ENCODE results near the gene FAM229A. TPM values are rescaled to one million over a fixed set of nuclear protein-coding genes. Genes with fewer than 3 reads are reported as not detected.

FAM229A gene
- total and polyA plus RNA-seq, 2 experiments from 2014 or later: 8.7 to 12.0 TPM

DNA sequence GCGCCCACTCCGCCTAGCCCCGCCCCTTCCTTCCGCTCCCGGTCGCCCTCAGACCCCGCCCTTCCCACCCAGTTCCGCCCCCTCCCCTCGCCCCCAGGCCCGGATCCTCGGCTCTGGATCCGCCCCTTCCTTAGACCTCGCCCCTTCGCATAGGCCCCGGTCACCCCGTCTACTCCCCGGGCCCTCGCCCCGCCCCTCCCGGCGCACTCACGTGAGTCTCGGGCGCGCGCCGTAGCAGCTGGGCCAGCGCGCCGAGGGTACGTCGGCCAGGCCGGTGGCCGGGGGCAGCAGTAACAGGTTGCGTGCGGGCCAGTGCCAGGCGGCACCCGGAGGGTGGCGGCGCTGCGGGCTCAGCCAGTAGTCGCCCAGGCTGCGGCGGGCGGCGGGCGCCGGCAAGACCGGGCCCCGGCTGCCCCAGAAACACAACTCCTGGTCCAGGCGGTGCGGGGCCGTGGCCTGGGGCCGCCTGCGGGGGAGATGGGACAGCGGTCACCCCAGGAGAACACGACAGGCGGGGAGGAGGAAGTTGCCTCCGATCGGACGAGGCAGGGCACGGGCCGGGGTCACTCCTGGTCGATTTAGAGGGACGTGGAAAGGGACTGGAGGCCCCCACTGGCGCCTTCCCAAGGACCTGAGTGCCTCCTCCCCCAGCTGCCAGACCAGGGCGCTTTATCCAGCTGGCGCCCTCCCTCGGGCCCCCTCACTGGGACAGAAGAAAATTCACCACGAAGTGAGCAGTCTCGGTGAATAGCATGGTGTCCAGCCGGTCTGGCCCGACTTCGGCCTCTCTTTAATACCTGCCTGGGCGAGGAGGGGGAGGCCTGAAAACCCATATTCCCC is 10.7 kb downstream of the FAM229A start:
- H3K27ac ChIP-seq: peak overlapping the region; percentile 97
- DNase-seq (ENCODE audit: low read depth in 1 of 2, low spot score in 1 of 2): peak; percentile 97 to 98
- peaks cover 21% of the 10 kb centered on the region for H3K4me1 ChIP-seq (ENCODE audit: low read depth)
- TF ChIP-seq, protein P1, sequence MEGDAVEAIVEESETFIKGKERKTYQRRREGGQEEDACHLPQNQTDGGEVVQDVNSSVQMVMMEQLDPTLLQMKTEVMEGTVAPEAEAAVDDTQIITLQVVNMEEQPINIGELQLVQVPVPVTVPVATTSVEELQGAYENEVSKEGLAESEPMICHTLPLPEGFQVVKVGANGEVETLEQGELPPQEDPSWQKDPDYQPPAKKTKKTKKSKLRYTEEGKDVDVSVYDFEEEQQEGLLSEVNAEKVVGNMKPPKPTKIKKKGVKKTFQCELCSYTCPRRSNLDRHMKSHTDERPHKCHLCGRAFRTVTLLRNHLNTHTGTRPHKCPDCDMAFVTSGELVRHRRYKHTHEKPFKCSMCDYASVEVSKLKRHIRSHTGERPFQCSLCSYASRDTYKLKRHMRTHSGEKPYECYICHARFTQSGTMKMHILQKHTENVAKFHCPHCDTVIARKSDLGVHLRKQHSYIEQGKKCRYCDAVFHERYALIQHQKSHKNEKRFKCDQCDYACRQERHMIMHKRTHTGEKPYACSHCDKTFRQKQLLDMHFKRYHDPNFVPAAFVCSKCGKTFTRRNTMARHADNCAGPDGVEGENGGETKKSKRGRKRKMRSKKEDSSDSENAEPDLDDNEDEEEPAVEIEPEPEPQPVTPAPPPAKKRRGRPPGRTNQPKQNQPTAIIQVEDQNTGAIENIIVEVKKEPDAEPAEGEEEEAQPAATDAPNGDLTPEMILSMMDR (IDR thresholded peaks at IDR 0.05; ENCODE audit: low read depth, low read length): no peak
- H3K4me3 ChIP-seq: peak overlapping the region; percentile 54
- H3K27me3 ChIP-seq: no peaks in the 10 kb centered on the region
- no peaks in the 10 kb centered on the region for H3K9me3 ChIP-seq (ENCODE audit: low read depth)
- no peaks in the 10 kb centered on the region for H3K36me3 ChIP-seq

DNA sequence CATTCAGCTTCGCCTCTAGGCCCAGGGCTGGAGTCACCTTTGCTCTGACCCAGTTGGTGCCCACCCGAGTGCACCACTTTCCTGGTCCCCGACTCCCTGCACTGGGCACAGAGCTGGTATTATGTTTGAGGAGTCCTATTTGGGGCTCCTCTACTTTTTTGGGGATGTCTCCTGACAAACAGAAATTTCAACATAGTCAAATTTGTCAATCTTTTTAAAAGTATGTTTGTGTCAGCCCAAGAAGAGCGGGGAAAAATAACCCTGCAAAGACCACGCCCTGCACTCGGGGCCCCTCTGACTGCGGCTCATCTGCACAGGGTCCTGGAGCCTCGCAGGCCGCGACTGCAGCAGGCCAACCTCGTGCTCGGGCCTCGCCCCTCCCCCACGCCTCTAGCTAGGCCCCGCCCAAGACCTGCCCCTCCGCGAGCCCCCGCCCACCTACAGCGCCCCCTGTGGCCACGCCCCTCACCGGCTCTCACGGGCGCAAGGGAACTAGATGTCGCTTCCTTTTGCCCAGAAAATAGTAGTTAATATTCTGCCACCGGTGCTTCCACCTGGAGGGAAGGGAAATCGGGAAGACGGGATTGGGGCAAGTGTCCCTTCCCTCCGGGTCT is 11.4 kb downstream of the FAM229A start:
- TF ChIP-seq, protein P1 (IDR thresholded peaks at IDR 0.05; ENCODE audit: low read depth, low read length): peak; percentile 42
- Histone ChIP-seq H3K9me3 (ENCODE audit: low read depth) (no peaks in the 10 kb centered on the region), H3K27ac (peak overlapping the region; percentile 97), H3K4me3 (peak overlapping the region; percentile 54), H3K4me1 (ENCODE audit: low read depth) (peaks cover 21% of the 10 kb centered on the region), H3K27me3 (no peaks in the 10 kb centered on the region), H3K36me3 (no peaks in the 10 kb centered on the region)
- DNase-seq (ENCODE audit: low read depth in 1 of 2, low spot score in 1 of 2): no peak

DNA sequence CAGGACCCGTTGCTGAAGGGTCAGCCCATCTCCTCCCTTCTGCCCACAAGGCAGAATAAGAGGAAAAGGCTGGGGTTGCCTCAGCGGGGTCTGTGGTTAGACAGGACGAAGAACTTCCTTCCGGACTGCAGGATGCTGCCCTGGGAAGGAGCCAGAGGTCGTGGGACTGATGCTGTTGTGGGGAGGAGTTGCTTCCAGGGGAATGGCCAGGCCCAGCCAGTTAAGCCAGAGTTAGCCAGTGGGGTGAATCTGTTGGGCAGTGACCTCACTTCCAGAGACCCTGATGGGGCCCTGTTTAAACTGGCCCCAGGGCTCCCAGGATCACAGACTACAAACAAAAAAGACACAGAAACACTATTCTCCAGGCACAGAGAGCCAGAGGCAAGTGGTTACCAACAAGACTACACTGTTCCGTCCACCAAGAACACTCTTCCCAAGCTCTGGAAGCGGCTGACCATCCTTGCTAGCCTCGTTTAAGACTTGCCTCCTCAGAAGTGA is 13.0 kb downstream of the FAM229A start:
- no peak overlapping the region for H3K27ac ChIP-seq
- TF ChIP-seq, protein P1 (IDR thresholded peaks at IDR 0.05; ENCODE audit: low read depth, low read length): no peak
- peaks cover 23% of the 10 kb centered on the region for H3K4me1 ChIP-seq (ENCODE audit: low read depth)
- no peaks in the 10 kb centered on the region for H3K9me3 ChIP-seq (ENCODE audit: low read depth)
- no peaks in the 10 kb centered on the region for H3K27me3 ChIP-seq
- DNase-seq (ENCODE audit: low read depth in 1 of 2, low spot score in 1 of 2): peak in 1 of 2 donors; percentile 94
- H3K4me3 ChIP-seq: no peak overlapping the region
- H3K36me3 ChIP-seq: no peaks in the 10 kb centered on the region

DNA sequence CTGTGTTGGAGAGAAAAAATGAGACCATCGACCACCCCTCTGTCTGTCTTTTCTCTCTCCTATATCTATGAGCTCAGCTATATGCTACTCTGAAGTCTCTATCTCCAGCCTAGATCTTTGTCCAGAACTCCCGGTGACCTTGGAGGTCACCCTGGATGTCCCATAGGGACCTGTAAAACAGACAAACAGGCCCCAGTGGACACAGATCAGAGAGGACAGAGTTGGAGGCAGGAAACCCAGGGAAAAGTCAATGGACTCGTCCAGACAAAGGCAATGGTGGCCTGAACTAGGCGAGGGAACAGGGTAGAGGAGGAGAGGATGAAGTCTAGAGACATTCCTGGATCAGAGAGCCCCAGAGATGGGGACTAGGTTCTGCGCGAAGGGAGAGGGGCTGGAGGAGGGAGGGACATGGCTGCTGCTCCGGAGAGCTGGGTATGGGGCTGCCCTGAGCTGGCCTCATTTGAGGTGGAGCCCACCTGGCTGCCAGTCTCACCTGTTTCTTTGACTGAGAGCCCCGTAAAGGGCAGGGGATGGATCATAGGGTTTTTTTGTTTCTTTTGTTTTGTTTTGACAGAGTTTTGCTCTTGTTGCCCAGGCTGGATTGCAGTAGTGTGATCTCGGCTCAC is 15.6 kb downstream of the FAM229A start:
- H3K27ac ChIP-seq: no peak overlapping the region
- no peak overlapping the region for H3K4me3 ChIP-seq
- TF ChIP-seq, protein P1 (IDR thresholded peaks at IDR 0.05; ENCODE audit: low read depth, low read length): no peak
- H3K4me1 ChIP-seq (ENCODE audit: low read depth): peaks cover 2% of the 10 kb centered on the region
- no peak for DNase-seq (ENCODE audit: low read depth in 1 of 2, low spot score in 1 of 2)
- no peaks in the 10 kb centered on the region for H3K36me3 ChIP-seq
- no peaks in the 10 kb centered on the region for H3K9me3 ChIP-seq (ENCODE audit: low read depth)
- H3K27me3 ChIP-seq: no peaks in the 10 kb centered on the region

DNA sequence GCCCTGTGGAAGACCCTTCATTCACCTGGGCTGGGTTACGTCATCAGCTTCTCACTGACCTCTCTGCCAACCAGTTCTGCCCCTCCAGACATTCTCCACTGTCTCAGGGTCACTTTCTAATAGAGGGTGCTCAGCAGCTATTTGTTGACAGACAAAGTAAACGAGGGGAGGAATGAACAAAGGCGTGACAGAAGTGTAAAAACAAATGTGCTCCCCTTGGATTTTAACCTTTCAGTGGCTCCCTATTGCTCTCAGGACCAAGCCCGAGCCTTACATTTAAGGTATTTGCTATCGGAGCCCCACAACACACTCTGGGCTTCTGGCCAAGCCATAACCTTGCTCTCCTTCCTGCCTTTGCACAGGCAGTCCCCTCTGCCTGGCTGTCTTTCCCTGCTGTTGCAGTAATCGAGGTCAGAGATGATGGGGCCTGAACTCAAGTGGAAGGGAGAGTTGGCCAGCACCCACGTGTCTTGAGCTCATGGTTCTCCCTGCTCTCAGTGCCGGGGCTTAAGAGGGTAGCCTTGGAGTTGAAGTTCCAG is 16.9 kb downstream of the FAM229A start:
- TF ChIP-seq, protein P1 (IDR thresholded peaks at IDR 0.05; ENCODE audit: low read depth, low read length): no peak
- Histone ChIP-seq H3K4me3 (no peak overlapping the region), H3K36me3 (no peaks in the 10 kb centered on the region), H3K27me3 (no peaks in the 10 kb centered on the region), H3K27ac (peak overlapping the region; percentile 55), H3K4me1 (ENCODE audit: low read depth) (peaks cover 2% of the 10 kb centered on the region), H3K9me3 (ENCODE audit: low read depth) (no peaks in the 10 kb centered on the region)
- peak; percentile 33 to 86 for DNase-seq (ENCODE audit: low read depth in 1 of 2, low spot score in 1 of 2)

Measured in cardiac muscle cell (in vitro differentiated cells and primary cell).